Mucosa of gallbladder (tissue), 1 donor: ENCODE measurements around the gene ASB1. TPM values are rescaled to one million over a fixed set of nuclear protein-coding genes. Genes with fewer than 3 reads are reported as not detected.

ENCODE experiments used
- DNase-seq: peaks from one replicate; pipeline ENCODE4 v3.0.0-alpha.2; 2020; ENCODE audit warnings: low spot score
- total RNA-seq: library from RNA; stranded (reverse); gene quantifications from one replicate; pipeline ENCODE4 v1.2.1, GENCODE V29; 2021
- donor health status: DM: no; HTN: no; CAD: no.

The ASB1 gene
- total RNA-seq, 1 donor from 2014 or later: 24.9 TPM

- DNase-seq: no peak
Observed at GRCh38 chr2:238467062-238467461, 40.3 kb downstream of the ASB1 start.

GRCh38 chr2:238467792-238468191 is 41.1 kb downstream of the ASB1 start:
- DNase-seq: no peak

GRCh38 chr2:238469155-238469554 is 42.4 kb downstream of the ASB1 start:
- DNase-seq: no peak

GRCh38 chr2:238473014-238473413 is 46.3 kb downstream of the ASB1 start:
- DNase-seq: no peak

- DNase-seq: no peak
Observed at GRCh38 chr2:238473523-238473922, 46.8 kb downstream of the ASB1 start.

GRCh38 chr2:238475034-238475433 is 48.3 kb downstream of the ASB1 start:
- no peak for DNase-seq

- DNase-seq: no peak
Observed at GRCh38 chr2:238475566-238475965, 48.8 kb downstream of the ASB1 start.

- no peak for DNase-seq
Observed at GRCh38 chr2:238476258-238476657, 49.5 kb downstream of the ASB1 start.

- DNase-seq: peak; percentile 0
Observed at GRCh38 chr2:238478216-238478615, 51.5 kb downstream of the ASB1 start.

- DNase-seq: no peak
Observed at GRCh38 chr2:238479847-238480246, 53.1 kb downstream of the ASB1 start.

GRCh38 chr2:238483021-238483420 is 56.3 kb downstream of the ASB1 start:
- DNase-seq: peak; percentile 2

- peak; percentile 6 for DNase-seq
Observed at GRCh38 chr2:238483656-238484055, 56.9 kb downstream of the ASB1 start.

GRCh38 chr2:238484522-238485452 is 58.1 kb downstream of the ASB1 start:
- DNase-seq: peak; percentile 8

GRCh38 chr2:238486123-238486848 is 59.6 kb downstream of the ASB1 start:
- peak; percentile 1 for DNase-seq

- no peak for DNase-seq
Observed at GRCh38 chr2:238487134-238487533, 60.4 kb downstream of the ASB1 start.

- no peak for DNase-seq
Observed at GRCh38 chr2:238487652-238488346, 61.1 kb downstream of the ASB1 start.

- DNase-seq: no peak
Observed at GRCh38 chr2:238488347-238488826, 61.7 kb downstream of the ASB1 start.

GRCh38 chr2:238489431-238489830 is 62.7 kb downstream of the ASB1 start:
- no peak for DNase-seq

GRCh38 chr2:238489896-238490295 is 63.2 kb downstream of the ASB1 start:
- DNase-seq: no peak

- DNase-seq: peak; percentile 2
Observed at GRCh38 chr2:238492840-238493239, 66.1 kb downstream of the ASB1 start.

- no peak for DNase-seq
Observed at GRCh38 chr2:238493411-238493810, 66.7 kb downstream of the ASB1 start.
